Stimulated activated CD4-positive, alpha-beta T cell treated with anti-CD3 and anti-CD28 coated beads, Interleukin-2, amount 100 ng/mL, for 4 hours (primary cell): ENCODE measurements around the gene ACAD10.
"Not testable (repeated sequence)": the region's sequence is repeated elsewhere in the genome, so short reads cannot be mapped to it uniquely, and the experiment has no call there.

Experiments used
- DNase-seq: peaks from one replicate; pipeline ENCODE4 v3.0.0-alpha.2; 2020; ENCODE audit warnings: low read depth

The ACAD10 gene

DNA sequence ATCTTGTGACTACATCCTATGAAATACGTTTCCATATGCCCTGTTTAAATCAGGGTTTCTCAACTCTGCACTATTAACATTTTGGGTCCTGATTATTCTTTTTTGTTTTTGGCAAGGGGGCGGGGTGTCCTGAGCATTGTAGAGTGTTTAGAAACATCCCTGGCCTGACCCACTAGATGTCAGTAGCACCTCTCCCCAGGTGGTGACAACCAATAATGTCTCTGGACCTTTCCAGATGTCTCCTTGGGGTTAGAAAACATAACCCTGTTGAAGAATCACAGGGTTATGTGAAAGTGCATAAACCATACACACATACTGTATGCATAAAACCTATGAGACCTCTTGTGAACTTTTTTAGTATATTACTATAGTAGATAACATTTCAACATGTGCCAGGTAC is 1.4 kb downstream of the ACAD10 start:
- no peak for DNase-seq

DNA sequence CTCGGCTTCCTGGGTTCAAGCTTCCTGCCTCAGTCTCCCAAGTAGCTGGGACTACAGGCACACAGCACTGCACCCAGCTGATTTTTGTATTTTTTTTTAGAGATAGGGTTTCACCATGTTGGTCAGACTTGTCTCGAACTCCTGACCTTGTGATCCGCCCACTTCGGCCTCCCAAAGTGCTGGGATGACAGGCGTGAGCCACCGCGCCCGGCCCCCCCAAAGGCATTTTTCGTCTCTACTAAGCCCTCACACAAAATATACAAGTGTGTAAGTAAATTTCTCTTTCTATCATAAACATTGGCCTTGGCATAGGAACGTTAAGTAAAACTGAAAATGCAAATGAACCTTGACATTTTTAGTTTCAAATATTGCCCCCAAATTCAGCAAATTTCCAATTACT is 2.1 kb downstream of the ACAD10 start:
- no peak for DNase-seq

DNA sequence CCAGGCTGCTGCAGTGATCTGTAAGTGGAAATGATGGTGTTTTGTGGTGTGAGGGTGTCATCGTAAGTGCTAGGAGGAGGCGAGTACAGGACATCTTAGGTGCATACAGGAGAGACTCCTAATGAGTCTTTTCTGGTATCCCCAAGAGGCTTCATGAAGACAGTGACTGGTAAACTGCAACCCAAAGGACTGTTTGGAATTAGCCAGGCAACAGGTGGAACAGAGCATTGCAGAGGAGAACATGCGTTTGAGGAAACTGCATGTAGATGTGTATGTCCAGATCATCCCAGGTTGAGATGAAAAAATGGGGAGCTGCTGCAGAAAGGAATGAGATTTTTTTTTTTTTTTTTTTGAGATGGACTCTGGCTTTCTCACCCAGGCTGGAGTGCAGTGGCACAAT is 5.4 kb downstream of the ACAD10 start:
- DNase-seq = no peak

DNA sequence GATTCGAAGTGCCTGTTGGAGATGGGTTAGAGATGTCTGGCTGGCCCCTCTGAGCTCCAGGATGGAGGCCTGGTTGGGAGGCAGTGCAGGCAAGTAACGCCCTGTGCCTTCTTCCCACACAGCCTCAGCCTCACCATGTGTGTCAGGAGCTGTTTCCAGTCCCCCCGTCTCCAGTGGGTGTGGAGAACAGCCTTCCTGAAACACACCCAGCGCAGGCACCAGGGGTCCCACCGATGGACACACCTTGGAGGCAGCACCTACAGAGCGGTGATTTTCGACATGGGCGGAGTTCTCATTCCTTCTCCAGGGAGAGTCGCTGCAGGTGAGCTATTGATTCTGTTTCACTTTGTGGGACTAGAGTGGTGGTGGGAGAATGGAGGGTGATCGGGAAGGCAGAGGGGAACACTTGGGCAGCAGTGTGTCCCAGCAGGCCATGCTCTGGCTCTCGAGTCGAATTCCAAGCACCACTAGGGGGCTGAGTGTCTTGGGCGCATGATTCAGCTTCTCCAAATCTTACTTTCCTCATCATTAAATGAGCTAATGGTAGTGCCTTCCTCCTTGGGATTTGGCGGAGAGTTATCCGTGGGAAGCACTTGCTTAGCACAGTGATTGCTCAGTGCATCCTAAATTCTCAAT is 6.8 kb downstream of the ACAD10 start:
- DNase-seq = no peak

GRCh38 chr12:111693818-111694217 is 8.0 kb downstream of the ACAD10 start:
- DNase-seq = no peak

- DNase-seq = no peak
These were observed 14.1 kb downstream of the ACAD10 start for GRCh38 chr12:111699962-111700361.

DNA sequence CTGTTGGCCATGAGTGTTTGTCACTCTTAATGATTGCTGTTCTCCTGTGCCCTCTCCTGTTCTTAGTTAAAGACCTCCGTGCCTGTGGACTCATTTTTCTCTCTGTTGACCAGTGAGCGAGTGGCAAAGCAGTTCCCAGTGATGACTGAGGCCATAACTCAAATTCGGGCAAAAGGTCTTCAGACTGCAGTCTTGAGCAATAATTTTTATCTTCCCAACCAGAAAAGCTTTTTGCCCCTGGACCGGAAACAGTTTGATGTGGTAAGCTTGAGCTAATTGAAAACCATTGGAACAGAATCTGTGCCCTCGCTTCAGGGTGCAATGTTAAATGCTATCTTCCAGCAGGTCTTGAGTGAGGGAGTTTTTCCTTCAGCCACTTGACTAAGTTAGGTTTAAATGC is 19.8 kb downstream of the ACAD10 start:
- no peak for DNase-seq

DNA sequence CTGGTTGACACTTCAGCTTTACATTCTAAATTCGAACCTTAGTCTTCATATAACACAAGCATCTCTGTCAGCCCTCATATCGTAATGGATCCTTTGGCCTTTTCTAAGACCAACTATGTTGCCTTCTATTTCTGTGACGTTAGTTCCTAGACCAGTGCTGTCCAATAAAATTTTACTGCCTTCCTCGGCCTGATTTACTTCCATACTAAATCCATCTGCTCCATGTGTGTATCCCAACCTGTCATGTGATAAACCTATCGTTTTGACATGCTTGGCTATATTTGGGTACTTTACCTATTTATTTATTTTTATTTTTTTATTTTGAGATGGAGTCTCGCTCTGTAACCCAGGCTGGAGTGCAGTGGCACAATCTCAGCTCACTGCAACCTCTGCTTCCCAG is 20.3 kb downstream of the ACAD10 start:
- no peak for DNase-seq

- no peak for DNase-seq
These were observed 29.4 kb downstream of the ACAD10 start for GRCh38 chr12:111715279-111715678.

DNA sequence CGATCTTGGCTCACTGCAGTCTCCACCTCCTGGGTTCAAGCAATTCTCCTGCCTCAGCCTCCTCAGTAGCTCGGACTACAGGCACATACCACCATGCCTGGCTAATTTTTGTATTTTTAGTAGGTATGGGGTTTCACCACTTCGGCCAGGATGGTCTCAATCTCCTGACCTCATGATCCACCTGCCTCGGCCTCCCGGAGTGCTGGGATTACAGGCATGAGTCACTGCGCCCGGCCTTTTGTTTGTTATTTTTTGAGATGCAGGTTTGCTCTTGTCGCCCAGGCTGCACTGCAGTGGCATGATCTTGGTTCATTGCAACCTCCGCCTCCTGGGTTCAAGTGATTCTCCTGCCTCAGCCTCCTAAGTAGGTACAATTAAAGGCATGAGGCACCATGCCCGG is 33.5 kb downstream of the ACAD10 start:
- DNase-seq = not testable (repeated sequence)

DNA sequence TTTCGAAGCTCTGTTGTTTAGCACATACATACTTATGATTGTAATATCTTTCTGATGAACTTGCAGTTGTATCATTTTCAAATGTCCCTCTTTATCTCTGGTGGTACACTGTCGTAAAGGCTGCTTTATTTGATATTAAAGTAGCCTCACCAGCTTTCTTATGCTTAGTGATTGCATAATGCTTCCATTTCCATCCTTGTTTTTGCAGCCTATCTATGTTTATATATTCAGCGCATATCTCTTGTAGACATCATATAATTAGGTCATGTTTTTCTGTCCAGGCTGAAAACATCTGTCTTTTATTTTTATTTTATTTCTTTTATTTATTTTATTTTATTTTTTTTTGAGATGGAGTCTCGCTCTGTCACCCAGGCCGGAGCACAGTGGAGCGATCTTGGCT is 34.6 kb downstream of the ACAD10 start:
- DNase-seq = no peak

DNA sequence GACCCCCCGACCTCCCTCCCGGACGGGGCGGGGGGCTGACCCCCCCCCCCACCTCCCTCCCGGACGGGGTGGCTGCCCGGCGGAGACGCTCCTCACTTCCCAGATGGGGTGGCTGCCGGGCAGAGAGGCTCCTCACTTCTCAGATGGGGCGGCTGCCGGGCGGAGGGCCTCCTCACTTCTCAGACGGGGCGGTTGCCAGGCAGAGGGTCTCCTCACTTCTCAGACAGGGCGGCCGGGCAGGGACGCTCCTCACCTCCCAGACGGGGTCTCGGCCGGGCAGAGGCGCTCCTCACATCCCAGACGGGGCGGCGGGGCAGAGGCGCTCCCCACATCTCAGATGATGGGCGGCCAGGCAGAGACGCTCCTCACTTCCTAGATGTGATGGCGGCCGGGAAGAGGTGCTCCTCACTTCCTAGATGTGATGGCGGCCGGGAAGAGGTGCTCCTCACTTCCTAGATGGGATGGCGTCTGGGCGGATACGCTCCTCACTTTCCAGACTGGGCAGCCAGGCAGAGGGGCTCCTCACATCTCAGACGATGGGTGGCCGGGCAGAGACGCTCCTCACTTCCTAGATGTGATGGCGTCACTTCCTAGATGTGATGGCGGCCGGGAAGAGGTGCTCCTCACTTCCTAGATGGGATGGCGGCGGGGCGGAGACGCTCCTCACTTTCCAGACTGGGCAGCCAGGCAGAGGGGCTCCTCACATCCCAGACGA is 38.0 kb downstream of the ACAD10 start:
- DNase-seq = not testable (repeated sequence)

- no peak for DNase-seq
These were observed 42.9 kb downstream of the ACAD10 start for GRCh38 chr12:111728795-111729194.

DNA sequence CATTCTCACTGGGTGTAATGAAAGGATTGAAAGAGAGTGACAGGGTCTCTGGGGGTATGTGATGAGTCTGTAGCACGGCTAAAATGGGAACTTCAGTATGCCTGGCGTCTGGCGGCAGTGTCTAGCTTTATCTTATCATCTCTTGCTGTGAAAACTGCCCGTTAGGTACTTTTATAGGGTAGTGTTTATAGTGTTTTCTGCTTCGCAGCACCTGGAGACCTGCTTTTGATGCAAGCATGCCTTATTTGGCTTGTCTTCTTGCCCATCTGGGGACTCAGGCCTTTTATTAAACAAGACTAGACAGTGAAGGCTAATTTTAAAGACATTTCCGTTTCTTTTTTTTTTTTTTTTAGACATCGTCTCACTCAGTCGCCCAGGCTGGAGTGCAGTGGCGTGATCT is 44.6 kb downstream of the ACAD10 start:
- no peak for DNase-seq

DNA sequence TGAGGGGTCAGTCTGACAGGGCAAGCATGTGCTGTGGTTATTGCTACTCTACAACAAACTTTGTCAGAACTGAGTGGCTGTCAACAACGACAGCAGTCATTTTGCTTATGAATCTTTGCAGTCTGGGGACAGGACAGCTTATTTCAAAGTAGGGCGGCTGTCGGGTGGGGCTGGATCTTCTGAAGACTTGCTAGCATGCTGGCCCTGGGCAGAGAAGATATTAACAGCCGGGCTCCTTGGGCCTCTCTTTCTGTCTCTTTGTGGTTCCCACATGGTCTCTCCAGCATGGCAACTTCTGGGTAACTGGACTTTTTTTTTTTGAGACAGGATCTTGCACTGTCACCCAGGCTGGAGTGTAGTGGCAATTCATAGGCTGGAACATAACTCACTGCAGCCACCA is 46.9 kb downstream of the ACAD10 start:
- DNase-seq = no peak

GRCh38 chr12:111733340-111733915 is 47.6 kb downstream of the ACAD10 start:
- DNase-seq = no peak

GRCh38 chr12:111739524-111739923 is 53.7 kb downstream of the ACAD10 start:
- DNase-seq = not testable (repeated sequence)

DNA sequence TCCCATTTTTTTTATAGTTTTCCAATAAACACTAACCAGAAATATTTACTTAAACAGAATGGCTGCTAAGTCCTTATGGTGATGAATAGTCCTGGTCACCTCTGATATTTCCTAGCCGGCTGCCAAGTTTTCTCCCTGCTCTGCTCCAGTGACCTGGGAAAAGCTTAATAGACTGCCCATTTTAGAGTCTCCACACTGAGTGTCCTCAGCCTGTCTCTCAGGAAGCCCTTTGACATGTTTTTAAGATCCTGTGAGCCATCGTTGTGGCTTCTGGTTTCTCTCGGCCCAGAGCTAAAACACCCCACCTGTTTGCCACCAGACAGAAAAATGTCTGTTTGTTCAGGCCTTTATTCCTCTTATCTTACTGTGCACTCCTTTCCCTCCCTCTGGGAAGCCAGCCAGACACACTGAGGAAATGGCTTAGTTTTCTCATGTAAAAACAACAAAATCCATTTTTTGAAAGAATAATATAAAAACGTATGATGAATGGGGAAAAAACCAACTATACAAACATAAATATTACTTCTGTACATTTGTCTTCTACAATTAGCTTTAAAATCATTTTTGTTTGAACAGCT is 55.5 kb downstream of the ACAD10 start:
- no peak for DNase-seq

- DNase-seq = no peak
These were observed 59.4 kb downstream of the ACAD10 start for GRCh38 chr12:111745211-111745610.

DNA sequence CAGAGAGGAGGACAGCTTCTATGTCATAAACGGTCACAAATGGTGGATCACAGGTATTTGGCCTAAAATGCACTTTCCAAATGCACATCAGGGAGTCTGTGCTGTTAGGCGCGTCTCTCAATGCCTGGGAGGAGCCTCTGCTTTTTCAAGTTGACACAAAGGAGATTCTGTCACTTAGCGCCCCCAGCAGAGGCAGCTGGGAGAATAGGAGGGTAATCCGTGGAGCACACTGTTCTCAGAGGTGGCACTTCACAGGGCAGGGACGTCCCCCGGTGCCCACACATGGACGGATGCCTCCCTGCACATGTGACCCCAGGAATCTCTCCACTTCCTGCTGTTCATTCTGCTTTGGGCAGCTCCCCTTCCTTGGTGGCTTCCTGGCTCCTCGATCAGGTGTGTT is 61.5 kb downstream of the ACAD10 start:
- DNase-seq = no peak

DNA sequence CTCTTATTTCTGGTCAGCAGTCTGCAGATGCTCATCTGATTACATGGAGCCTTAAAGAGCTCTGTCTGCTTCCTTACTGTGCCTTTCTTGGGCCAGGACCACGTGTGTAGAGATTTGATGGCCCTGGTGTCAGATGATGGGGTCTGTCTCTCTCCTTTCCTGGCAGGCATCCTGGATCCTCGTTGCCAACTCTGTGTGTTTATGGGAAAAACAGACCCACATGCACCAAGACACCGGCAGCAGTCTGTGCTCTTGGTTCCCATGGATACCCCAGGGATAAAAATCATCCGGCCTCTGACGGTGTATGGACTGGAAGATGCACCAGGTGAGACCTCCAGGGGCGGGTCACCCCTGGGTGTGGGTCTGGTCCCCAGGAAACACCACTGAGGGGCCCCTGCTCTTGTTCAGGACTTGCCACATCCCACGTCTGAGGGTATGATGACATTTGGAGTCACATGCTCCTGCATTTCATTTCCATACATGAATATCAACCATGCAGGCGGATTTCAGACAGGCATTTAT is 62.4 kb downstream of the ACAD10 start:
- no peak for DNase-seq

DNA sequence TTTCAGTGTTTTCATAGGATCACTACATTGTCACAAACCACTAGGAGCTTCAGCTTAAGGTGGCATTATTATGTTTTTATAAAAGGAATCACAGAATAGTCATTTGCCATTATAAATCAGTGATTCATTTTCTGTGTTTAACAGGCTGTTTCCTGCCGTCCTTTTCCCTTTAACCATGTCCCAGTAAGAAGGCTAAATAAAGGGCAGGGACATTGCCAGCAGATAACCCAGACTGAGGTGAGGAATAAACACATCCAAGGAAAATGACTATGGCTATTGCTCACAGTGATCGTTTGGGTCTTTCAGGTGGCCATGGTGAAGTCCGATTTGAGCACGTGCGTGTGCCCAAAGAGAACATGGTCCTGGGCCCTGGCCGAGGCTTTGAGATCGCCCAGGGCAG is 63.0 kb downstream of the ACAD10 start:
- DNase-seq = no peak

GRCh38 chr12:111749391-111749790 is 63.5 kb downstream of the ACAD10 start:
- no peak for DNase-seq
